CD4-positive, alpha-beta T cell treated with Interleukin-15 for 4 hours (primary cell): ENCODE results near the gene UBE2I.
"Not testable (repeated sequence)": the region's sequence is repeated elsewhere in the genome, so short reads cannot be mapped to it uniquely, and the experiment has no call there.

ENCODE experiments used
- DNase-seq: peaks from one replicate; pipeline ENCODE4 v3.0.0-alpha.2; 2020; ENCODE audit warnings: low spot score

UBE2I gene

DNA sequence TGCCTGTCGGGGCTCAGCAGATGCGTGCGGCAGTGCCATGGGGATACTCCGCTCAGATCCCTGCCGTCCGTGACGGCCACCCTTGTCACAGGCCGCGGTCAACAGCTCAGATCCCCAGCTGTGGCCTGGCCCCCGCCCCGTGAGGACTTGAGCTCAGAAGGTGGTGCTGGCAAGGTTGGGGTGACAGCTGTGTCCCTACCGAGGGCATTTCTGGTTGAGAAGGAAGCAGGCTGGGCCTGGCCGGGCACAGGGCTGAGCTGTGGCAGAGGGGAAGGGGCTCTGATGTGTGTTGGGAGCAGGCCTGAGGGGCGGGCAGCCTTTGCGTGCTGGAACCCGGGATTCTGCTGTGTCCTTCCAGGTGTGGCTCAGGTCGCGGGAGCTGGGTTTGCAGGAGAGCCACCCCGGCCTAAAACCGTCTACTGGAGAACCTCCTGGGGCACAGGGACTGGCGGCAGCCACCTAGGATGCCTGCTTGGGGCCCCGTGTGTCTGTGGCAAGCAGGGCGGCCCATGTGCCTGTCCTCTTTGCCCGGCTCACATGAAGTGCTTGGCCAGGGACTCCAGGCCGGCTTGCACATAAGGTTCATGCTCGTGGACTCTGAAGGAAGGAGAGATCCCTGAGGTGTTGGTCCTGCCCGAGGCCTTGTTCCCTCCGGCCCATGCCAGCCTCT lies 5.1 kb downstream of the UBE2I start:
- no peak for DNase-seq

- DNase-seq, result no peak
Observed at GRCh38 chr16:1315081-1316032, 5.9 kb downstream of the UBE2I start.

DNA sequence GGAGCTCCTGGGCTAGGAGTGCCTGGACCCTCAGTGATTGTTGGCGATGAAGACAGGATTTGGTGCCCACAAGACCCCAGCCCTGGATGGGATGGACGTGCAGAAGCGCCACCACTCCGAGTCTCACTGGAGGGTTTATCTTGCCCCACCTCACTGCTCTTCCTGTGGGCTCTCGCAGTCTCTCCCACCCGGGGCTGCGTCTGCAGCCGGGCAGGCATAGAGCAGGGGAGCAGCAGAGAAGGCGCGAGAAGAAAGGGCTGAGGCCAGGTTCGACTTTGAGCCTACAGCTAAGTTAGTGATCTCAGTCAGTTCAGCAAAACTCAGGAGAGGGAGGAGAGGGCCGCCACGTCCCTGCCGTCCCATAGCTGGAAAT lies 6.6 kb downstream of the UBE2I start:
- DNase-seq, result no peak

GRCh38 chr16:1317479-1318267 lies 8.2 kb downstream of the UBE2I start:
- no peak for DNase-seq

- no peak for DNase-seq
Observed at GRCh38 chr16:1318268-1318545, 8.8 kb downstream of the UBE2I start.

GRCh38 chr16:1319041-1319440 lies 9.6 kb downstream of the UBE2I start:
- DNase-seq, result no peak

- no peak for DNase-seq
Observed at GRCh38 chr16:1320097-1320496, 10.7 kb downstream of the UBE2I start.

- no peak for DNase-seq
Observed at GRCh38 chr16:1320658-1321240, 11.3 kb downstream of the UBE2I start.

- no peak for DNase-seq
Observed at GRCh38 chr16:1322407-1322806, 13.0 kb downstream of the UBE2I start.

DNA sequence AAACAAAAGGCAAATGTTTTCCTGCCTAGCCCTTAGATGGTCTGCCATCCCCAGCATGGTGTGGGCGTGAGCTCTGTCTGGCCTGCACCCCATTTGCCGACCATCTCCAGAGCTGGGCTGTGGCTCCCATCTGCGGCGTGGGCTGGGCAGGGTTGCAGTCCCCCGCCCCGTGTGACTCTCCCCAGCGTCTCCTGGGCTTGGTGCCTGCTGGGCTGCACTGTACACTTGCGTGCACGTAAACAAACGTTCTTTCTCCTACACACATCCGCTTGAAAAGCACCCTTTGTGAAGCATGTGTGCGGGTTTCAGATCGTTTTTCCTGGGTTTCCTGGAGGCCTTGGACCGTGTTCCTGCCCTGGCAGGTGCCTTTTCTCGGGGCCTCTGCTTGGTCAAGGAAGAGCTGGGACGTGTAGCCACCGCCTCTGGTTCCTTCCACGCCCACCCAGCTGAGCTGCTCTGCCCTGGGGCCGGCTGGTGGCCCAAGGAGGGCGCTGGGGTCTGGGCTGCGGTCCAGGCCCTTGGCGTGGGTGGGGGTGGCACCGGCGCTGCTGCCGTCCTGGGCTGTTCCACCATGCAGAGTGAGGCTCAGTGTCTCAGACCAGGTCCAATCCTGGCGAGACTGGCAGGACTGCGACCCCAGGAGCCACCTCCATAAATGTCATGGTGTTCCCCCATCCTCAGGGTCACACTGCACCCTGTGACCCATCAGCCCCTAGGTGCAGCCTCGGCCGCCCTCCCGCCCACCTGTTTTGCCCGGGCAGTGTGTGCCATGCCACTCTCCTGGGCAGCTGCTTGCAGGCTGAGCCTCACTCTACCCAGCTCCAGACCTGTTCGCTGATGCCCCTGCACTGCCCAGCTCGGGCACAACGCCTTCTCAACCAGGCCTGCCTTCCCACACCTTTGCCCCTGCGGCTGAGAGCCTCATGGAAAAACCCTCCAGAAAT lies 14.1 kb downstream of the UBE2I start:
- DNase-seq, result no peak

GRCh38 chr16:1324286-1324826 lies 14.9 kb downstream of the UBE2I start:
- no peak for DNase-seq

DNA sequence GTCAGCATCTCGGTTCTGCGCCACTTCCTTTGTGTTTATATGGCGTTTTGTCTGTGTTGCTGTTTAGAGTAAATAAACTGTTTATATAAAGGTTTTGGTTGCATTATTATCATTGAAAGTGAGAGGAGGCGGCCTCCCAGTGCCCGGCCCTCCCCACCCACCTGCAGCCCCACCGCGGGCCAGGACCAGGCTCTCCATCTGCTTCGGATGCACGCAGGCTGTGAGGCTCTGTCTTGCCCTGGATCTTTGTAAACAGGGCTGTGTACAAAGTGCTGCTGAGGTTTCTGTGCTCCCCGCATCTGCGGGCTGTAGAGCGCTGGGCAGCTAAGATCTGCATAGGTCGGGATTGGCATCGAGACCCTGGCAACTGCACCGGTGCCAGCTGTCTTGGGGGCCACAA lies 15.8 kb downstream of the UBE2I start:
- DNase-seq, result no peak

GRCh38 chr16:1325673-1326371 lies 16.4 kb downstream of the UBE2I start:
- DNase-seq, result no peak

DNA sequence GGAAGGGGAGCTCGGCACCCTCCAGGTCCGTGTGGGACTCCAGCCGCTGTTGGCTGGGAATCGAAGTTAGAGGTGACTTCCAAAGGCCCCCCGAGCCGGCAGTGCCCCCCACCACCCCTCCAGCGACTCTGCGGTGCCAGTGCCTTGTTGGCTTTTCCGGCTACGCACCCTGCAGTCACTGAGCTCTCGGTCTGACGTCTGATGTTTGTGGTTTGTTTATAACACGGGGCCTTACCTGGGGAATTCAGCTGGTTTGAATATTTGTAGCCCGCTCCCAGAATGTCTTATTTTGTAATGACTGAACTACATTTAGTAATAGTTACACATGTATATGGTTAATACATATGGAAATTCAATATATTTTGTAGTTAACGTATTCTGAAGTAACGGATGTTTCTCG lies 17.0 kb downstream of the UBE2I start:
- DNase-seq, result no peak

DNA sequence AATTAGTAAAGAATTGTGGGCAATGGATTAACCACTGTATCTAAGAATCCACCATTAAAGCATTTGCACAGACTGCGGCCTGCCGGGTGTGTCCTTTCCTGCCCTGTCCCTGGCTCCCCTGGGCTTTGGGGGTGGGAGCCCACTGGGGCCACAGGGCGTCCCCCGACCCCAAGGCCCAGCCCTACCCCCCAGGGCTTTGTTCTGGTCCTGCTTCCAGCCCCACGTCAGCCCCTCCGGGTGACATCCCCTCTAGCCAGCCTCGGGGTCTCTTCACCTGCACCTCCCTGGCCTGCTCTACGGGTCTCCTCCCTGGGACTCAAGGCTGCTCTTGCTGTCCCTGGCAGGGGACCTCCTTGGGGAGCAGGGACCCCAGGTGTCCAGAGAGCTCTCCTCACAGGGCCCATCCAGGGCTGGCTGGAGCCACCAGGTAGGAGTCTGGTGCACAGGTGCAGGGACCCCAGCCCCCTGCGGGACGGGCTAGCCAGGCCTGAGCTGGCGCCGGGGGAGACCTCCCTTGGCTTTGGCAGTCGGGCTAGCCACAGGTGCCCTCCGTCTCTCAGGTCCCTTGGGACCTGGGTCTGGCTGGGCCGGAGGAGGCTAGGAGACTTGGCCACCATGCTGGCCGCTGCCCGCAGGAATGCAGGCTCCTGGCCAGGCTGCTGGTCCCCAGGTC lies 17.6 kb downstream of the UBE2I start:
- no peak for DNase-seq

GRCh38 chr16:1327619-1327947 lies 18.1 kb downstream of the UBE2I start:
- no peak for DNase-seq

DNA sequence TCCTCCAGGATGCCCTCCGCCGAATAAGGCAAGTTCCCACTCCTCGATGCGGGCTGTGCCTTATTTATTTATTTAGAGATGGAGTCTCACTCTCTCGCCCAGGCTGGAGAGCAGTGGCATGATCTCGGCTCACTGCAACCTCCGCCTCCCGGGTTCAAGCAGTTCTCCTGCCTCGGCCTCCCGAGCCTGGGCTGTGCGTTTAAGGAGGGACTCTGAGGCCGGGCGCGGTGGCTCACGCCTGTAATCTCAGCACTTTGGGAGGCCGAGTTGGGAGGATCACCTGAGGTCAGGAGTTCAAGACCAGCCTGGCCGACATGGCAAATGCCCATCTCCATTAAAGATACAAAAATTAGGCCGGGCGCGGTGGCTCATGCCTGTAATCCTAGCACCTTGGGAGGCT lies 18.7 kb downstream of the UBE2I start:
- not testable (repeated sequence) for DNase-seq

GRCh38 chr16:1328961-1329360 lies 19.5 kb downstream of the UBE2I start:
- not testable (repeated sequence) for DNase-seq

GRCh38 chr16:1330260-1330914 lies 21.0 kb downstream of the UBE2I start:
- DNase-seq, result no peak
